NT2/D1 (cell line): ENCODE data around the gene CIB2.

Source experiments
- SUZ12 ChIP-seq: IDR thresholded peaks from 2 replicates; pipeline ENCODE4 v1.6.1; 2011; ENCODE audit not compliant: insufficient read length, insufficient read depth; ENCODE audit errors: extremely low read depth
- YY1 ChIP-seq: IDR thresholded peaks from 2 replicates; pipeline ENCODE4 v1.6.1; 2011; ENCODE audit not compliant: insufficient read length, insufficient read depth

GRCh38 chr15:78060232-78060631 is 71.0 kb downstream of the CIB2 start:
- TF ChIP-seq YY1 (no peak), SUZ12 (no peak)
